K562 (cell line): ENCODE measurements around the gene PALM3. TPM values are rescaled to one million over a fixed set of nuclear protein-coding genes. Genes with fewer than 3 reads are reported as not detected.

Experiments
- CCAR2 ChIP-seq: fragments of 200-400 bp; formaldehyde crosslinking; IDR thresholded peaks from 2 replicates; pipeline ENCODE4 v1.6.1; 2017; ENCODE audit warnings: mild to moderate bottlenecking, low read depth, low read length
- ETV5 ChIP-seq: sonication (generic); formaldehyde crosslinking; IDR thresholded peaks from 2 replicates; pipeline ENCODE4 v1.4.0; 2020; ENCODE audit warnings: low read depth, mild to moderate bottlenecking, missing genetic modification reagents
- GABPB1 ChIP-seq: sonication (generic); formaldehyde crosslinking; IDR thresholded peaks from 2 replicates; pipeline ENCODE4 v1.8.0; 2022; ENCODE audit warnings: mild to moderate bottlenecking, missing genetic modification reagents
- MBD2 ChIP-seq: sonication (generic); IDR thresholded peaks from 2 replicates; pipeline ENCODE4 v1.6.1; 2016; ENCODE audit warnings: low read depth, borderline replicate concordance
- MECOM ChIP-seq: fragments of 250-450 bp; sonication (Bioruptor Pico); IDR thresholded peaks from 2 replicates; pipeline ENCODE4 v1.8.0; 2022; ENCODE audit warnings: inconsistent platforms
- POLR2B ChIP-seq: fragments of 450-650 bp; IDR thresholded peaks from 2 replicates; pipeline ENCODE4 v1.6.1; 2018; ENCODE audit warnings: low read depth; ENCODE audit not compliant: partially characterized antibody
- RBM34 ChIP-seq: fragments of 200-400 bp; formaldehyde crosslinking; IDR thresholded peaks from 2 replicates; pipeline ENCODE4 v1.6.1; 2018; ENCODE audit warnings: low read length, borderline replicate concordance; ENCODE audit not compliant: insufficient read depth
- SUPT5H ChIP-seq: fragments of 450-650 bp; IDR thresholded peaks from 2 replicates; pipeline ENCODE4 v1.6.1; 2016
- ZNF41 ChIP-seq: fragments of 250-450 bp; sonication (Bioruptor Pico); conservative IDR thresholded peaks from 2 replicates; pipeline ENCODE4 v1.4.0; 2020; ENCODE audit warnings: mild to moderate bottlenecking
- polyA plus RNA-seq, 8 experiments: library from polyadenylated mRNA; depleted of rRNA in 4 of 8; stranded (reverse) in 5 of 8; unstranded in 3 of 8; fragments of >200 nt; fragmentation: Nextera tagmentation in 2 of 8; fragmentation: Illumina TruSeq in 1 of 8; extraction: Ambion mirVana in 2 of 8; extraction: Trizol in 1 of 8; gene quantifications; 2 replicates each; pipeline versions ENCODE4 v1.2.1 to v1.2.3, GENCODE V29; 2011 to 2014; ENCODE audit warnings: inconsistent platforms in 1 of 8, missing spikeins in 1 of 8
- total RNA-seq, 7 experiments: library from RNA; depleted of rRNA in 6 of 7; stranded (reverse); fragments of >200 nt in 6 of 7; fragmentation: Illumina TruSeq in 2 of 7; extraction: Trizol in 2 of 7; gene quantifications; 2 replicates each; pipeline versions ENCODE4 v1.2.1 to v1.2.3, GENCODE V29; 2011 to 2021; ENCODE audit warnings: low replicate concordance in 1 of 7
- TF ChIP-seq, protein P1 (sequence below): fragments of 450-650 bp; IDR thresholded peaks from 2 replicates; pipeline ENCODE4 v1.6.1; 2016; ENCODE audit warnings: borderline replicate concordance
- TF ChIP-seq, protein P2 (sequence below): fragments of 250-450 bp; sonication (Bioruptor Pico); IDR thresholded peaks from 2 replicates; pipeline ENCODE4 v1.8.0; 2022; ENCODE audit warnings: moderate library complexity, mild to moderate bottlenecking, inconsistent platforms
- TF ChIP-seq, protein P3 (sequence below): fragments of 150-350 bp; IDR thresholded peaks from 2 replicates; pipeline ENCODE4 v1.6.1; 2014; ENCODE audit warnings: low read depth, mild to moderate bottlenecking, low read length, borderline replicate concordance
- TF ChIP-seq, protein P4 (sequence below): fragments of 150-350 bp; conservative IDR thresholded peaks from 2 replicates; pipeline ENCODE4 v1.6.1; 2014; ENCODE audit warnings: low read length
- TF ChIP-seq, protein P5 (sequence below): fragments of 450-650 bp; IDR thresholded peaks from 2 replicates; pipeline ENCODE4 v1.6.1; 2018; ENCODE audit not compliant: partially characterized antibody

Gene PALM3
- total and polyA plus RNA-seq, 9 of the 15 experiments (the other 6 are each of a cell fraction or from before 2014, with no cell fraction given): 0.07 to 9.3 (median 3.3) TPM

DNA sequence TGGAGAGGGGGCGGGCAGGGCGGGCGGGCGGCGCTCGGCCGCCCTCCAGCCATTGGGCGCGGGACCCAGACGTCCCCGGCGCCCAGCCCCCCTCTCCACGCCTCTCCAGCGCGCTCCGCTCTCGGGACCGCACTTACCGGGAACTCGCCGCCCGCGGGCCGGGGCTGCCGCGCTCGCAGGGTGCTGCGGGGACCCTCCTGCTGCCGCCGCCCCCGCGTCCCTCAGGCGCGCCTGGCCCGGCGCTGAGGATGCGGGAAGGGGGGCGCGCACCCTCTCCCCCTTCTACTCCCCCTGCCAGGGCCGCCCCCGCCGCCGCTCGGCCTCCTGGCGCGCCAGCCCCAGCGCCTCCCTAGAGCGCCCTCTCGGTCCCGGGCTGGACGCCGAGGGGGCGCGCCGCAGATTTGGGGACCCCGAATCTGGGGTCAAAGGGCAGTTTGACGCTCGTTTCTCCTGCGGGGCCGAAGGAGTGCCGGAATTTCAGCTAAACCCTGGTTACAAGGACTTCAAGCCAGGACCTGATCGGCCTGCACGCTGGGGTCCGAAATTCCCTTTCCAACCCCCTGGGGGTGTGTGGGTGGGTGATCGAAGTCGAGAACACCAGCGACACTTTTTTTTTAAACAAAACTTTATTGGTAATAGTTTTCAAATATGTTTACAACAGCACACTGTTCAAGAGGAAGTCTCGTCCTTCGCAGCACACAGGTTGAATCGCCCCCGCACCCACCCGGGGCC is 29.4 kb upstream of the PALM3 start (continued):
- no peak for TF ChIP-seq GABPB1 (CRISPR knock-in tag)
- TF ChIP-seq ZNF41 (CRISPR knock-in tag): no peak
- no peak for TF ChIP-seq RBM34
- TF ChIP-seq MECOM: no peak
- 0 out of 2 replicates have a peak, but pooled peaks have one; percentile 9 for TF ChIP-seq MBD2
- TF ChIP-seq, protein P1, sequence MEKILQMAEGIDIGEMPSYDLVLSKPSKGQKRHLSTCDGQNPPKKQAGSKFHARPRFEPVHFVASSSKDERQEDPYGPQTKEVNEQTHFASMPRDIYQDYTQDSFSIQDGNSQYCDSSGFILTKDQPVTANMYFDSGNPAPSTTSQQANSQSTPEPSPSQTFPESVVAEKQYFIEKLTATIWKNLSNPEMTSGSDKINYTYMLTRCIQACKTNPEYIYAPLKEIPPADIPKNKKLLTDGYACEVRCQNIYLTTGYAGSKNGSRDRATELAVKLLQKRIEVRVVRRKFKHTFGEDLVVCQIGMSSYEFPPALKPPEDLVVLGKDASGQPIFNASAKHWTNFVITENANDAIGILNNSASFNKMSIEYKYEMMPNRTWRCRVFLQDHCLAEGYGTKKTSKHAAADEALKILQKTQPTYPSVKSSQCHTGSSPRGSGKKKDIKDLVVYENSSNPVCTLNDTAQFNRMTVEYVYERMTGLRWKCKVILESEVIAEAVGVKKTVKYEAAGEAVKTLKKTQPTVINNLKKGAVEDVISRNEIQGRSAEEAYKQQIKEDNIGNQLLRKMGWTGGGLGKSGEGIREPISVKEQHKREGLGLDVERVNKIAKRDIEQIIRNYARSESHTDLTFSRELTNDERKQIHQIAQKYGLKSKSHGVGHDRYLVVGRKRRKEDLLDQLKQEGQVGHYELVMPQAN: no peak; the same call in 1 of the 2 replicates
- TF ChIP-seq POLR2B: peak; percentile 32
- TF ChIP-seq CCAR2: no peak
- TF ChIP-seq, protein P2, sequence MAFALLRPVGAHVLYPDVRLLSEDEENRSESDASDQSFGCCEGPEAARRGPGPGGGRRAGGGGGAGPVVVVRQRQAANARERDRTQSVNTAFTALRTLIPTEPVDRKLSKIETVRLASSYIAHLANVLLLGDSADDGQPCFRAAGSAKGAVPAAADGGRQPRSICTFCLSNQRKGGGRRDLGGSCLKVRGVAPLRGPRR: no peak
- TF ChIP-seq, protein P3, sequence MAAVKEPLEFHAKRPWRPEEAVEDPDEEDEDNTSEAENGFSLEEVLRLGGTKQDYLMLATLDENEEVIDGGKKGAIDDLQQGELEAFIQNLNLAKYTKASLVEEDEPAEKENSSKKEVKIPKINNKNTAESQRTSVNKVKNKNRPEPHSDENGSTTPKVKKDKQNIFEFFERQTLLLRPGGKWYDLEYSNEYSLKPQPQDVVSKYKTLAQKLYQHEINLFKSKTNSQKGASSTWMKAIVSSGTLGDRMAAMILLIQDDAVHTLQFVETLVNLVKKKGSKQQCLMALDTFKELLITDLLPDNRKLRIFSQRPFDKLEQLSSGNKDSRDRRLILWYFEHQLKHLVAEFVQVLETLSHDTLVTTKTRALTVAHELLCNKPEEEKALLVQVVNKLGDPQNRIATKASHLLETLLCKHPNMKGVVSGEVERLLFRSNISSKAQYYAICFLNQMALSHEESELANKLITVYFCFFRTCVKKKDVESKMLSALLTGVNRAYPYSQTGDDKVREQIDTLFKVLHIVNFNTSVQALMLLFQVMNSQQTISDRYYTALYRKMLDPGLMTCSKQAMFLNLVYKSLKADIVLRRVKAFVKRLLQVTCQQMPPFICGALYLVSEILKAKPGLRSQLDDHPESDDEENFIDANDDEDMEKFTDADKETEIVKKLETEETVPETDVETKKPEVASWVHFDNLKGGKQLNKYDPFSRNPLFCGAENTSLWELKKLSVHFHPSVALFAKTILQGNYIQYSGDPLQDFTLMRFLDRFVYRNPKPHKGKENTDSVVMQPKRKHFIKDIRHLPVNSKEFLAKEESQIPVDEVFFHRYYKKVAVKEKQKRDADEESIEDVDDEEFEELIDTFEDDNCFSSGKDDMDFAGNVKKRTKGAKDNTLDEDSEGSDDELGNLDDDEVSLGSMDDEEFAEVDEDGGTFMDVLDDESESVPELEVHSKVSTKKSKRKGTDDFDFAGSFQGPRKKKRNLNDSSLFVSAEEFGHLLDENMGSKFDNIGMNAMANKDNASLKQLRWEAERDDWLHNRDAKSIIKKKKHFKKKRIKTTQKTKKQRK: no peak
- peak; percentile 46 for TF ChIP-seq SUPT5H
- TF ChIP-seq, protein P4, sequence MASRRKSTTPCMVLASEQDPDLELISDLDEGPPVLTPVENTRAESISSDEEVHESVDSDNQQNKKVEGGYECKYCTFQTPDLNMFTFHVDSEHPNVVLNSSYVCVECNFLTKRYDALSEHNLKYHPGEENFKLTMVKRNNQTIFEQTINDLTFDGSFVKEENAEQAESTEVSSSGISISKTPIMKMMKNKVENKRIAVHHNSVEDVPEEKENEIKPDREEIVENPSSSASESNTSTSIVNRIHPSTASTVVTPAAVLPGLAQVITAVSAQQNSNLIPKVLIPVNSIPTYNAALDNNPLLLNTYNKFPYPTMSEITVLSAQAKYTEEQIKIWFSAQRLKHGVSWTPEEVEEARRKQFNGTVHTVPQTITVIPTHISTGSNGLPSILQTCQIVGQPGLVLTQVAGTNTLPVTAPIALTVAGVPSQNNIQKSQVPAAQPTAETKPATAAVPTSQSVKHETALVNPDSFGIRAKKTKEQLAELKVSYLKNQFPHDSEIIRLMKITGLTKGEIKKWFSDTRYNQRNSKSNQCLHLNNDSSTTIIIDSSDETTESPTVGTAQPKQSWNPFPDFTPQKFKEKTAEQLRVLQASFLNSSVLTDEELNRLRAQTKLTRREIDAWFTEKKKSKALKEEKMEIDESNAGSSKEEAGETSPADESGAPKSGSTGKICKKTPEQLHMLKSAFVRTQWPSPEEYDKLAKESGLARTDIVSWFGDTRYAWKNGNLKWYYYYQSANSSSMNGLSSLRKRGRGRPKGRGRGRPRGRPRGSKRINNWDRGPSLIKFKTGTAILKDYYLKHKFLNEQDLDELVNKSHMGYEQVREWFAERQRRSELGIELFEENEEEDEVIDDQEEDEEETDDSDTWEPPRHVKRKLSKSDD: no peak
- 0 out of 2 replicates have a peak, but pooled peaks have one; percentile 49 for TF ChIP-seq ETV5
- TF ChIP-seq, protein P5, sequence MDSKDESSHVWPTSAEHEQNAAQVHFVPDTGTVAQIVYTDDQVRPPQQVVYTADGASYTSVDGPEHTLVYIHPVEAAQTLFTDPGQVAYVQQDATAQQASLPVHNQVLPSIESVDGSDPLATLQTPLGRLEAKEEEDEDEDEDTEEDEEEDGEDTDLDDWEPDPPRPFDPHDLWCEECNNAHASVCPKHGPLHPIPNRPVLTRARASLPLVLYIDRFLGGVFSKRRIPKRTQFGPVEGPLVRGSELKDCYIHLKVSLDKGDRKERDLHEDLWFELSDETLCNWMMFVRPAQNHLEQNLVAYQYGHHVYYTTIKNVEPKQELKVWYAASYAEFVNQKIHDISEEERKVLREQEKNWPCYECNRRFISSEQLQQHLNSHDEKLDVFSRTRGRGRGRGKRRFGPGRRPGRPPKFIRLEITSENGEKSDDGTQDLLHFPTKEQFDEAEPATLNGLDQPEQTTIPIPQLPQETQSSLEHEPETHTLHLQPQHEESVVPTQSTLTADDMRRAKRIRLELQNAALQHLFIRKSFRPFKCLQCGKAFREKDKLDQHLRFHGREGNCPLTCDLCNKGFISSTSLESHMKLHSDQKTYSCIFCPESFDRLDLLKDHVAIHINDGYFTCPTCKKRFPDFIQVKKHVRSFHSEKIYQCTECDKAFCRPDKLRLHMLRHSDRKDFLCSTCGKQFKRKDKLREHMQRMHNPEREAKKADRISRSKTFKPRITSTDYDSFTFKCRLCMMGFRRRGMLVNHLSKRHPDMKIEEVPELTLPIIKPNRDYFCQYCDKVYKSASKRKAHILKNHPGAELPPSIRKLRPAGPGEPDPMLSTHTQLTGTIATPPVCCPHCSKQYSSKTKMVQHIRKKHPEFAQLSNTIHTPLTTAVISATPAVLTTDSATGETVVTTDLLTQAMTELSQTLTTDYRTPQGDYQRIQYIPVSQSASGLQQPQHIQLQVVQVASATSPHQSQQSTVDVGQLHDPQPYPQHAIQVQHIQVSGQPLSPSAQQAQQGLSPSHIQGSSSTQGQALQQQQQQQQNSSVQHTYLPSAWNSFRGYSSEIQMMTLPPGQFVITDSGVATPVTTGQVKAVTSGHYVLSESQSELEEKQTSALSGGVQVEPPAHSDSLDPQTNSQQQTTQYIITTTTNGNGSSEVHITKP: no peak
